B cell (primary cell): ENCODE results near the gene SHH. TPM values are rescaled to one million over a fixed set of nuclear protein-coding genes. Genes with fewer than 3 reads are reported as not detected.

Experiments used
- ATAC-seq: fragments of 200-7000 bp; cut with Tn5 transposase; one replicate; pipeline ENCODE4 v1.10.0; 2021; ENCODE audit warnings: low read depth, mild to moderate bottlenecking, moderate number of reproducible peaks, moderate library complexity
- CTCF ChIA-PET: fragments of 350-600 bp; sonication (Branson Sonifier 250); formaldehyde crosslinking; loops from one replicate; lab custom pipeline; 2021; ENCODE audit warnings: antibody characterized with exemption, inconsistent platforms; lab: Charles Lee
- POLR2A ChIA-PET: fragments of 350-600 bp; sonication (Branson Sonifier 250); formaldehyde crosslinking; loops from one replicate; lab custom pipeline; 2021; ENCODE audit warnings: antibody characterized with exemption; lab: Charles Lee
- DNase-seq: peaks from one replicate; pipeline ENCODE4 v3.0.0; 2013
- H2AFZ ChIP-seq: 2 replicates; pipeline ENCODE4 v1.6.1; 2012; ENCODE audit warnings: mild to moderate bottlenecking, low read depth, low read length; ENCODE audit not compliant: insufficient read depth, poor library complexity, severe bottlenecking
- H3K27ac ChIP-seq, 2 donors: 1 replicate in 1 of 2; 2 replicates in 1 of 2; pipeline ENCODE4 v1.5.1; 2012 to 2013; ENCODE audit warnings: low read length in 2 of 2, mild to moderate bottlenecking in 2 of 2, moderate library complexity in 1 of 2
- H3K27me3 ChIP-seq, 4 experiments: fragments of 200-600 bp in 1 of 4; sonication (generic) in 1 of 4; replicated peaks in 1 of 4; 1 replicate in 2 of 4; 2 replicates in 2 of 4; pipeline versions ENCODE4 v1.6.1 to v1.7.0; 2013 to 2016; ENCODE audit warnings: low read length in 3 of 4, mild to moderate bottlenecking in 2 of 4, mixed read lengths in 1 of 4, moderate library complexity in 1 of 4; ENCODE audit not compliant: insufficient read depth in 4 of 4, control insufficient read depth in 3 of 4; ENCODE audit errors: control extremely low read depth in 1 of 4
- H3K36me3 ChIP-seq, 2 experiments: replicated peaks in 1 of 2; 1 replicate in 1 of 2; 2 replicates in 1 of 2; pipeline versions ENCODE4 v1.6.1 to v1.7.1; 2013; ENCODE audit warnings: low read length in 1 of 2; ENCODE audit not compliant: insufficient read depth in 2 of 2, control insufficient read depth in 1 of 2; ENCODE audit errors: control extremely low read depth in 1 of 2, extremely low read depth in 1 of 2
- H3K4me1 ChIP-seq, 2 donors: fragments of 200-600 bp in 1 of 2; sonication (generic) in 1 of 2; 1 replicate in 1 of 2; 2 replicates in 1 of 2; pipeline versions ENCODE4 v1.5.1 to v1.6.1; 2013 to 2017; ENCODE audit warnings: low read length in 2 of 2; ENCODE audit not compliant: control insufficient read depth in 2 of 2, insufficient read depth in 2 of 2
- H3K4me2 ChIP-seq: replicated peaks from 2 replicates; pipeline ENCODE3; 2012; ENCODE audit warnings: mild to moderate bottlenecking, low read depth, low read length; ENCODE audit not compliant: poor library complexity, severe bottlenecking
- H3K4me3 ChIP-seq, 5 experiments: fragments of 200-600 bp in 1 of 5; sonication (generic) in 1 of 5; 1 replicate in 3 of 5; 2 replicates in 2 of 5; pipeline versions ENCODE4 v1.5.1 to v1.7.0; 2011 to 2016; ENCODE audit warnings: low read length in 4 of 5, mild to moderate bottlenecking in 4 of 5, low read depth in 2 of 5, control low read depth in 1 of 5, moderate library complexity in 1 of 5; ENCODE audit not compliant: insufficient read depth in 1 of 5; ENCODE audit errors: control extremely low read depth in 1 of 5, extremely low read depth in 1 of 5
- H3K79me2 ChIP-seq: fragments of 200-600 bp; sonication (generic); one replicate; pipeline ENCODE4 v1.6.0; 2016; ENCODE audit warnings: low read length; ENCODE audit not compliant: control insufficient read depth, insufficient read depth
- H3K9ac ChIP-seq: fragments of 200-600 bp; sonication (generic); 2 replicates; pipeline ENCODE4 v1.6.1; 2017; ENCODE audit warnings: mild to moderate bottlenecking, low read length, moderate library complexity
- H3K9me3 ChIP-seq, 3 donors: one replicate each; pipeline versions ENCODE4 v1.6.1 to v1.7.1; 2013; ENCODE audit warnings: low read length in 2 of 3; ENCODE audit not compliant: control insufficient read depth in 2 of 3, insufficient read depth in 1 of 3; ENCODE audit errors: control extremely low read depth in 1 of 3
- H4K20me1 ChIP-seq: 2 replicates; pipeline ENCODE4 v1.6.0; 2012; ENCODE audit warnings: mild to moderate bottlenecking, low read length; ENCODE audit not compliant: insufficient read depth, control insufficient read depth, poor library complexity, severe bottlenecking
- H3K27ac Mint-ChIP-seq: one replicate; pipeline ENCODE4 v1.8.0; 2021; ENCODE audit warnings: mixed read lengths
- H3K27me3 Mint-ChIP-seq: one replicate; pipeline ENCODE4 v1.8.0; 2021; ENCODE audit warnings: mixed read lengths
- H3K4me1 Mint-ChIP-seq: one replicate; pipeline ENCODE4 v1.8.0; 2021; ENCODE audit warnings: mixed read lengths
- H3K4me3 Mint-ChIP-seq: one replicate; pipeline ENCODE4 v1.8.0; 2021; ENCODE audit warnings: mixed read lengths
- H3K9me3 Mint-ChIP-seq: one replicate; pipeline ENCODE4 v1.8.0; 2022; ENCODE audit warnings: mixed read lengths; ENCODE audit not compliant: insufficient read depth
- CTCF ChIP-seq: fragments of 200-600 bp; IDR thresholded peaks from one replicate; pipeline ENCODE4 v1.8.0; 2022; ENCODE audit warnings: antibody characterized with exemption, mild to moderate bottlenecking
- EZH2 ChIP-seq: IDR thresholded peaks from 2 replicates; pipeline ENCODE4 v1.6.1; 2012; ENCODE audit warnings: borderline replicate concordance, low read depth, mild to moderate bottlenecking, moderate library complexity, low read length; ENCODE audit not compliant: insufficient read depth, poor library complexity, severe bottlenecking
- WGBS: methylation state at CpG from one replicate; pipeline ENCODE4 v1.1.5; 2013; ENCODE audit warnings: missing lambda C conversion rate; ENCODE audit not compliant: insufficient coverage; 5-methylcytosine and 5-hydroxymethylcytosine counted together
- intact Hi-C: fragments of 100-400 bp; cut with micrococcal nuclease; formaldehyde crosslinking; loops from one replicate; pipeline ENCODE4 v1.10.0; 2022
- polyA plus RNA-seq: library from polyadenylated mRNA; depleted of rRNA; stranded (reverse); fragments of >200 nt; gene quantifications from 2 replicates; pipeline ENCODE4 v1.2.3, GENCODE V29; 2012
- total RNA-seq, 2 donors: library from RNA; stranded (reverse); fragments of 120-200 nt in 1 of 2; gene quantifications; 1 replicate in 1 of 2; 2 replicates in 1 of 2; pipeline versions ENCODE4 v1.2.3 to v1.2.4, GENCODE V29; 2013 to 2022

Gene SHH
- total and polyA plus RNA-seq, 2 donors (not counting 1 experiment from before 2014, with no cell fraction given): not detected

GRCh38 chr7:155753446-155753965 is 58.8 kb downstream of the SHH start:
- Histone ChIP-seq H2AFZ (no peak overlapping the region), H3K9me3 (no peaks in the 10 kb centered on the region), H3K4me3 (no peak overlapping the region), H3K79me2 (peaks cover 92% of the 10 kb centered on the region), H3K9ac (no peak overlapping the region), H3K4me1 (peaks cover 31 to 37% of the 10 kb centered on the region in 2 donors), H3K4me2 (peak overlapping the region; percentile 40), H4K20me1 (peaks cover 95% of the 10 kb centered on the region), H3K27me3 (no peaks in the 10 kb centered on the region), H3K36me3 (peaks cover 6 to 20% of the 10 kb centered on the region in 2 experiments), H3K27ac (no peak overlapping the region)
- CTCF ChIA-PET: interaction anchor here (1.0 to 1.8 kb wide), 3 partner anchors 13 to 155 kb away, joined by 3 to 8 read pairs (median 5); no protein-coding TSS in a partner anchor
- peaks cover 74% of the 10 kb centered on the region for H3K4me1 Mint-ChIP-seq
- DNase-seq (no peak), ATAC-seq (no peak)
- H3K4me3 Mint-ChIP-seq: peak overlapping the region; percentile 60
- H3K27me3 Mint-ChIP-seq: no peaks in the 10 kb centered on the region
- intact Hi-C loops: no loop called here
- TF ChIP-seq EZH2: no peak
- TF ChIP-seq CTCF: no peak
- no peaks in the 10 kb centered on the region for H3K9me3 Mint-ChIP-seq
- H3K27ac Mint-ChIP-seq: peak overlapping the region; percentile 47
- POLR2A ChIA-PET: no interaction called here
- 89% methylated on average over 9 of the region's 10 CpGs for WGBS

GRCh38 chr7:155752756-155753445 is 59.4 kb downstream of the SHH start:
- Histone ChIP-seq H2AFZ (no peak overlapping the region), H3K4me2 (peak overlapping the region; percentile 40), H3K4me1 (peaks cover 31 to 37% of the 10 kb centered on the region in 2 donors), H3K36me3 (peaks cover 9 to 17% of the 10 kb centered on the region in 2 experiments), H3K4me3 (peak overlapping the region in 1 of 5 experiments; percentile 0), H3K79me2 (peaks cover 92% of the 10 kb centered on the region), H3K9ac (no peak overlapping the region), H3K9me3 (no peaks in the 10 kb centered on the region), H3K27ac (no peak overlapping the region), H4K20me1 (peaks cover 94% of the 10 kb centered on the region), H3K27me3 (no peaks in the 10 kb centered on the region)
- DNase-seq: no peak
- peaks cover 72% of the 10 kb centered on the region for H3K4me1 Mint-ChIP-seq
- peak overlapping the region; percentile 54 for H3K27ac Mint-ChIP-seq
- no peak for TF ChIP-seq EZH2
- TF ChIP-seq CTCF: no peak
- no peaks in the 10 kb centered on the region for H3K9me3 Mint-ChIP-seq
- no peaks in the 10 kb centered on the region for H3K27me3 Mint-ChIP-seq
- ATAC-seq: peak; percentile 42
- ChIA-PET POLR2A (no interaction called here), CTCF (interaction anchor here (0.8 to 1.0 kb wide), 2 partner anchors 14 to 154 kb away, joined by 3 to 4 read pairs; no protein-coding TSS in a partner anchor)
- H3K4me3 Mint-ChIP-seq: peak overlapping the region; percentile 60
- 54% methylated on average over 7 of the region's 9 CpGs for WGBS
- intact Hi-C loops: no loop called here
